AG20443 (cell line): ENCODE results near the gene RTN4R.
"Not testable (repeated sequence)": the region's sequence is repeated elsewhere in the genome, so short reads cannot be mapped to it uniquely, and the experiment has no call there.

Experiments
- DNase-seq: peaks from one replicate; pipeline ENCODE4 v3.0.0; 2012; ENCODE audit warnings: low spot score, mixed read lengths

The RTN4R gene

DNA sequence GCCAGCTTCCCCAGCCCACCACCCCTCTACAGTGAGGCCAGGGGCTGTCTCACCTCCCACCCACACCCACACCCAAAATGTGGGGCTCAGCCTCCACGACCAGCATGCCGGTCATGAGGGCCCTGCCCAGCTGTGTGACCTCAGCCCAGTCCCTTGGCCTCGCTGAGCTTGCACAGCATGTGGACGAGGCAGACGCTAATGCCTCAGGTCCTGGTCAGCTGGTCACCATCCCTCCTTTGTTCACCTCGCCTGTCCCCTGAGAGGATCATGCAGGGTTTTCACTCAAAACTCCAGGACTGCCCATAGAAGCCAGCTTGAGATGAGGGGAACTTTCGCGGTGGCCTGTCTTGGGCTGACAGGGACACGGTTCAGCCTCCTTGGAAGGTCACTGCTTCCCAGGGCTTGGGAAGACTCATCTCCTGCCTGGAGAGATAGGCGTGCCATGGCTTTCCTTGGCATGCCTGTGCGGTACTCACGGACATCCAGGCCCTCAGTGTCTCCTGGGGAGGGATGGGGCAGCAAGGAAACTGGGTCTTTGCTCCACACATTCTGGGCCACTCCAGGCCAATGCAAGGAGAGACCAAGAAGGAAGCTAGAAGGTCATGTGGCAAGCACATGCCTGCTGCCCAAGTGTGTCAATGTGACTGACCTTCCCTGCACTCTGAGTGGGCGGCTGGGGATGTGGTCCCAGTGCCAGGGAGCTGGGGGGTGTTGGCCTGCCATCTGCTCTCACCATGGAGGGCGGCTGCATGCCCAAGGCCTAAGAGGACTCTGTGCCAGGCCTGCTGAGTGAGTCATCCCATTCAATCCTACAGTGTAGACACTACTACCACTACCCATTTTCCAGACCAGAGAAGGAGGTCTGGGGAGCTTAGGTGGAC is 3.2 kb upstream of the RTN4R start:
- no peak for DNase-seq

DNA sequence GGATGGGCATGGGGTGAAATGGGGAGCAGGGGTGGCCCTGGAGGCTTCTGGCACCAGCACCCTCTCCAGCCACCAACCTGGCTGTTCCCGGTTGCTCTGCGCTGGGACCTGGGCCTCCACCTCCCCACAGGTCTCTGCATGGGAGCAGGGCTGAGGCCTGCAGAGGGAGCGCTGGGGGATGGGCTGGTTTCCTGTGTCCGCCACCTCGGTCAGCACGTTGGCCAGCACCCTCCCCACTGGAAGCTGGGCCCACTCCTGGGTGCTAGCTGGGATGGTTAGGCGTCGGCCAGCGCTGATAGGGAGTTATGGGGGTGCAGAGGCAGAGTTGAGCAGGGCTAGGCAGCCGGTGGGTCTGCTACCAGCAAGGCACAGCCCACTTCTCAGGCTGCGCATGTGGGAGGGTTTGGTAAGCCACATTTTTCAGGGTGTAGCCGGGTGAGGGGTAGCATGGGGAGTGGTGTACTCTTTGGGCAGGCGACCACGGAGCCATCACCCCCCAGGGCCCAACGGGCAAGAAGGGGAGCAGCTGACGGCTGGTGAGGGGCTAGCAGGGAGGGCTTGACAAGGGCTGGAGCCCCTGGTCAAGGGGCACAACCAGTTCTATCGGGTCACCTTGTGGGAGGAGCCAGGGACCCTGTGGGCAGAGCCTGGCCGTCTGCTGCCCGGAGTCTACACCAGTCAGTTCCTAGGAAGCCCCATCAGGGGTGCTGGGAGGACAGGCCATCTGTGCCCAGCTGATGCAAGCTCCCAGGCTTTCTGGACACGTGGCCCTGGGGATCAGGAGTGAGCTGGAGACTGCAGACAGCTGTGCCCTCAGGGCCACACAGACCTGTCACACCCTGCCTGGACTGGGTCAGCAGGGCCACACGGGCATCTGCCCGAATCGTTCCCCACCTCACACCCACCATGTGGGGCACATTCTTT is 2.3 kb upstream of the RTN4R start:
- not testable (repeated sequence) for DNase-seq

- not testable (repeated sequence) for DNase-seq
These were observed 1.6 kb upstream of the RTN4R start for GRCh38 chr22:20269673-20270072.

- DNase-seq = not testable (repeated sequence)
These were observed 1.1 kb upstream of the RTN4R start for GRCh38 chr22:20269201-20269600.

GRCh38 chr22:20267441-20268278 is 458 bp downstream of the RTN4R start:
- no peak for DNase-seq

DNA sequence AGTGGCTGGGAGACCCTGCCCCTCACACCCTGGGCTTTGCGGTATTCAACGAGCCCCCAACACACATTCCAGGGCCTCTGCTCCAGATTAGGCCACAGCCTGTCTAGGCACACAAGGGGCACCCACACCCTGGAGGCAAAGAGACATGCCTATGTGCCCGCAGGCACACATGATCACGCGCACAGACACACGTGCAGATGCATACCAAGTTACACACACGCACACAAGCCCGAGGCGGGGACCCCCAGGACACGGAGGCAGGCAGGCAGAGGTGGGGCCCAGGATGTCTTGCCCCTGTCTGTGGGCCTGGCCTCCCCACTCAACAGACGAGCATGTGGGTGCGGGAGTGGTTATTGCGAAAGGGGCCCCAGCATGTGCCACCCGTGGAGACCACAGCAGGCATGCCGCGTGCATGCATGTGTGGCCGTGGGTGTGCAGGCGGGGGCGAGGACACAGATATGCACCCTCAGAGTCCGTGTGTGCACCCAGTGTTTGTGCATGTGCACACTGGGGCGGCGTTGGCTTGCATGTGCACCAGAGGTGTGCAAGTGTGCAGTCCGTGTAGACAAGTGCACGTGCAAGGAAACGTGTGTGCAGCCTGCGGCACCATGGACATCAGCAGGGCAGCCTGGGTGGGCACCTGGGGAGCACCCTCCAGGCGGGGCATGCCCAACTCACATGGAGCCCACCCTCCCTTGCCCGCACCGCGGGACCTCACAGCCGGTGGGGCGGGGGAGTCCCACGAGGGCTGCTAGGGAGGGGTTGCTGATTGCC is 1.3 kb downstream of the RTN4R start:
- DNase-seq = not testable (repeated sequence)

DNA sequence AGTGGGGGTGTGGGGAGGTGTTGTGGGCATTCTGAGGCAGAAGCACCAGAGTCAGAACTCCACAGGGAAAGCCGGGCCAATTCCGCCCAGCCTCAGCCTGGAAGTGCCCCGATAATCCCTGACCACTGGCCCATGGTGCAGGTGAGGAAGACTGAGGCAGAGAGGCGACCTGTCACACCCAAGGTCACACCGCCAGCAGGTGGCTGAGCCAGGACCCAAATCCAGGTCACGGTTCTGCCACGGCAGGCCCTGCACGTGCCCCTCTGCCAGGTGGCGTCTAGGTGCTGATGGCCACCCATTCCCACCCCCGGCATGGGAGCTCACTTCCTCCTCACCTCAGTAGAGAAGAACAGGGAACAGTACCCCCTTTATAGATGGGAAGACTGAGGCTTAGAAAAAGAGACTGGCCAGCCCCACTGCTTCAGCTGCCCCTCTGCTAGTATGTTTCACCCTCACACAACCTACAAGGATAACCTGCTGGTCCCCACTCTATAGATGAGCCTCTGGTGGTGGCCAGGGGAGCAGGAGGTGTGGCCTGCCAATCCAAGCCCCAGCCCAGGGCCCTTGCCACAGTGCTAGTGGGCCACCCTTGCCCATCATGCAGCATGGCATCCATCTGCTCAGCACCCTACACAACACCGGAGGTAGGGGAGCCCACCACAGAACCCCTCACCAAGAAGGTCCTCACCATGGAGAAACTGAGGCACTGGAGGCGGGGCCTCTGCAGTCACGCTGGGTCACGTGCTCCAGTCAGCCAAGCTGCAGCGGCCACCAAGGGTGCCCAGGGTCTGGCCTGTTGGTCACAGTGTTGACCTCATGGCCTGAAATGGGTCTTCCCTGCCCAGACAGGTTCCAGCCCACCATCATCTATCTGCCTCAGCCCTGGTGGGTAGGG is 2.1 kb downstream of the RTN4R start:
- DNase-seq = not testable (repeated sequence)

- DNase-seq = no peak
These were observed 3.3 kb downstream of the RTN4R start for GRCh38 chr22:20264614-20265452.

DNA sequence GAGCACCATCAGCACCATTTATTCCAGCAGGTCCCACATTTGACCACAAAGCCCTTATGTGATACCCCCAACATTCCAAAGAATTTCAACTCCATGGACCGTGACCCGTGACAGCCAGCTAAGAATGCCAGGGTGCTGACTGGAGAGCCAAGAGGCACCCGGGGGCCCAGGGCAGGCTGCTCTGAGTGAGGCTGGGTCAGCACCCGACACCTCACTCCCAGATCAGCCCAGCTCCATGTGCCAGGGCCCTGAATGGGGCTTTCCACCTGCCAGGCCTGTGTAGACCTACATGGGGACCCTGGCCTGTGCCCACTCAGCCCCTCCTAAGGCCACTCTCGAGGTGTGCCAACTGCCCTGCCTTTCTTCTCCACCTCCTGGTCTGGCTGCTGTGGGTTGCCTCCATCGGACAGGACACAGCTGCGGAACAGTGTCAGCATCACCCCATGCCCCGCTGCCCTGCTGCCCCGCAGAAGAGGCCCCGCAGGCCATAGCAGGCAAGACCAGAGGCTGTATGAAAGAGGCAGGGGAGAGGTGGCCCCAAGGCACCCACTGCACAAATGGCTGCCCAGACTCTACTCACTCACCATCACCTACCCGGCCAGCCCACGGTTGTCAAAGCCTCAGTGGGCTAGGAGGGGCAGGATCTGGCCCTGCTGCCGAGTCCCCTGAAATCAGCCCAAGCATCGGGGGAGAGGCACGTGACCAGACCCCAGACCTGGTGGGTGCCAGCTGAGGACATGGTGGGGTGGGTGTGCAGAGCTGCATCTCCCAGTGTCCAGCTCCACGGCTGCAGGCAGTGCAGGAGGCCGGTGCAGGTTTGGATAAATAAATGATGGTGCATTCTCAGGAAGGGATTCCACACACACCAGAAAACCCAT is 4.5 kb downstream of the RTN4R start:
- not testable (repeated sequence) for DNase-seq

GRCh38 chr22:20262582-20263147 is 5.5 kb downstream of the RTN4R start:
- DNase-seq = no peak

DNA sequence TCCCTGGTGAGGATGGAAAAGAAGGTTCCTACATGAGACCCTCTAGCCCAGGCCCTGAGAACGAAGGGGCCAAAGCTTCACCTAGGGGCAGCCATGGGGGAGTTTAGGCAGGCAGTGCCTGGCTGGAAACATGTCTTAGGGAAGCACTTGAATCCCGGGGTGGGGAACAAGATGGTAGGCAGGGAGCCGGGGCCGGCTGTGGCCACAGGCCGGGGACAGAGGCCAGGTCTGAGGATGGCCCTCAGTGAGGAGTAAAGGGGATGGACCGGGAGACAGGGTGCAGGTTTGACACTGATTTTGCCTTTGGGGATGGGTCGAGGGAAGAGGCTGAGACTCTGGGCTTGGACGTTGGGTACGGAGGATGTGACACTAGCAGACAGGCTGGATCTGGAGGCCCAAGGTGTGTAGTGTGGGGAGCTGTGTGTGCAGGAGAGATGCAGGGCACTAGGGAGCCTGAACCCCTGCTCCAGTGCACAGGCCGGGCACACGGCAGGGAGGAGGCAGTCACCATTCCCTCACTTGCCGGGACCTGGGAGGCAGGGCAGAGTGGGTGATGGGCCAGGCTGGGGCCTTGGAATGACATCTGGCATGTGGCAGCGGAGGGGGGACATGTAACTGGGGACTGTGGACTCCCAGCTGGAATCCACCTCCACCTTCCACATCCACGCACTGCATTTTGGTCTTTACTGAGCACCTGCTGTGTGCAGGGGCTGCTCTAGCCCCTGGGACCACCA is 6.1 kb downstream of the RTN4R start:
- no peak for DNase-seq

DNA sequence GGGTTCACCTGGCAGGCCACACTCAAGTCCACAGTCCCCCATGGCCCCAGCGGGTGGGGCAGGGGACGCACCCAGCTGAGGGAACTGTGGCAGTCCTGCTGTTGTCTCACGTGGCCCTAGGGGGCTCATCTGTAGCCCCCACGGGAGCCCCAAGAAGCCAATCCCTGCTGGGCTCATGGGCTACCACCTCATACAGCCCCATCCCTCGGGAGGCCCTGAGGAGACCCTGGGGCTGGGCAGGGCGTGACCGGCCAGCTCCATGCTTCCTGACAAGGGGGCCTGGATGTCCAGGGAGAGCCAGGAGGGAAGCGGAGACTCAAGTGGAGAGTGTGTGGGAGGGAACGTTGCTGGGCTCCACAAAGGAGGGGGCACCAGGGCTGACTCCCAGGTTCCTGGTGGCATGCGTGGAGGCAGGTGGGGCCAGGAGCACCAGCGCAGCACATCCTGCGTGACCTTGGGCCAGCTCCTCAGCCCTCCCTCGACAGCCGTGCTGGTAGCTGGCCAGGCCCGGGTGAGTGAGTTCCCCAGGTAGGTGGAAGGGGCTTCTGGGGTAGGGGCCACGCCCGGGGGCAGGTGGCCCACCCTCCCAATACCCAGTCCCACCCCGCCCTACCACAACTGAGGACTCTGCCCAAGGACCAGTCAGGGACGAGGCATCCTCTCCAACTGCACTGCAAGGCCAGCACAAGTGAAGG is 7.9 kb downstream of the RTN4R start:
- no peak for DNase-seq

DNA sequence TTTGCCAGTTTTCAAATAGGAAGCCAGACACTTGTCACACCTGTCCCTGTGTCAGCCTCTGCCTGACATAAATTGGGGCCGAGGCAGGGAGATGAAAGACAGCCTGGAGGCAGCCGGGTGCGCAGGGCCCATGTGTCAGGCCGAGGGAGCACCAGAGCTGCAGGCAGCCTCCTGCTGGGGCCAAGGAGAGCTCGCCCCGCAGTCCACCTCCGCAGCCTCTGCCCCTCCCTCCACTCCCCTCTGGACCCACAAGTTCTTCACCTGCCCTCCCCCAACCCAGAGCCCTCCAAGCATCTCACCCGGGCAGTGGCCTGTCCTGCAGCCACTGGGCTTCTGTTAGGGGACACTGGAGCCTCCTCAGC is 8.8 kb downstream of the RTN4R start:
- DNase-seq = no peak

GRCh38 chr22:20258584-20259326 is 9.4 kb downstream of the RTN4R start:
- DNase-seq = no peak

DNA sequence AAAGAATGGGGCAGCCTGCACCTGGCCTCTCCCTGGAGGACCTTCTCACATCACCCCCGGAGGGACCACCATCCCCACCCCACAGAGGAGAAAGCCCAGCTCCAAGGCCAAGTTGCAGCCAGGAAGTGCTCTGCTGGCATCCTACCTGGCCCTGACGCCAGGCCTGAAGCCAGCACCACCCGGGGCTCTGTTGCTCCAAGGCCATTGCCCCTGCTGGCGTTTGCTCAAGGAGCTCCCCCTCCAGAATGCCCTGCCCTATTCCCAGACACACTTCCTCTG is 10.2 kb downstream of the RTN4R start:
- DNase-seq = no peak
